CD14-positive monocyte (primary cell): ENCODE measurements around the gene DIS3L2. TPM values are rescaled to one million over a fixed set of nuclear protein-coding genes. Genes with fewer than 3 reads are reported as not detected.
"Not testable (repeated sequence)": the region's sequence is repeated elsewhere in the genome, so short reads cannot be mapped to it uniquely, and the experiment has no call there.

Experiments
- DNase-seq, 3 donors: peaks; one replicate each; pipeline ENCODE4 v3.0.0-alpha.2; 2011 to 2022
- H2AFZ ChIP-seq: 2 replicates; pipeline ENCODE4 v1.6.0; 2012; ENCODE audit warnings: mild to moderate bottlenecking, low read depth, low read length, inconsistent platforms; ENCODE audit not compliant: insufficient read depth, poor library complexity, severe bottlenecking
- H3K27ac ChIP-seq, 2 donors: 1 replicate in 1 of 2; 2 replicates in 1 of 2; pipeline ENCODE4 v1.5.1; 2012 to 2013; ENCODE audit warnings: low read length in 2 of 2, control low read depth in 1 of 2, inconsistent platforms in 1 of 2, low read depth in 1 of 2, mild to moderate bottlenecking in 1 of 2
- H3K27me3 ChIP-seq, 2 donors: one replicate each; pipeline versions ENCODE4 v1.6.0 to v1.6.1; 2011 to 2013; ENCODE audit warnings: low read length in 2 of 2; ENCODE audit not compliant: control insufficient read depth in 2 of 2, insufficient read depth in 2 of 2
- H3K36me3 ChIP-seq, 2 donors: replicated peaks in 1 of 2; 1 replicate in 1 of 2; 2 replicates in 1 of 2; pipeline versions ENCODE4 v1.5.1 to v1.6.1; 2012 to 2013; ENCODE audit warnings: low read length in 2 of 2, control low read depth in 1 of 2, inconsistent platforms in 1 of 2, mild to moderate bottlenecking in 1 of 2; ENCODE audit not compliant: insufficient read depth in 2 of 2, control insufficient read depth in 1 of 2
- H3K4me1 ChIP-seq, 2 donors: 1 replicate in 1 of 2; 2 replicates in 1 of 2; pipeline versions ENCODE4 v1.5.1 to v1.6.1; 2012 to 2013; ENCODE audit warnings: low read length in 2 of 2, control low read depth in 1 of 2, inconsistent platforms in 1 of 2, mild to moderate bottlenecking in 1 of 2, moderate library complexity in 1 of 2; ENCODE audit not compliant: insufficient read depth in 2 of 2, control insufficient read depth in 1 of 2
- H3K4me2 ChIP-seq: replicated peaks from 2 replicates; pipeline ENCODE3; 2012; ENCODE audit warnings: low read length, moderate library complexity, mild to moderate bottlenecking; ENCODE audit not compliant: poor library complexity, severe bottlenecking; ENCODE audit errors: extremely low read depth
- H3K4me3 ChIP-seq, 3 experiments: fragments of 200-600 bp in 1 of 3; sonication (generic) in 1 of 3; replicated peaks in 1 of 3; 1 replicate in 2 of 3; 2 replicates in 1 of 3; pipeline ENCODE4 v1.5.1; 2011 to 2013; ENCODE audit warnings: low read length in 3 of 3, mild to moderate bottlenecking in 3 of 3, control low read depth in 2 of 3, low read depth in 2 of 3, inconsistent platforms in 1 of 3, moderate library complexity in 1 of 3
- H3K79me2 ChIP-seq: 2 replicates; pipeline ENCODE4 v1.6.0; 2012; ENCODE audit warnings: mild to moderate bottlenecking, control low read depth, inconsistent platforms, low read length, moderate library complexity; ENCODE audit not compliant: insufficient read depth
- H3K9ac ChIP-seq: 2 replicates; pipeline ENCODE4 v1.6.0; 2017; ENCODE audit warnings: low read length, mild to moderate bottlenecking; ENCODE audit not compliant: insufficient read depth, poor library complexity, severe bottlenecking
- H3K9me3 ChIP-seq, 2 donors: replicated peaks in 1 of 2; 1 replicate in 1 of 2; 2 replicates in 1 of 2; pipeline versions ENCODE4 v1.5.1 to v1.6.1; 2012 to 2013; ENCODE audit warnings: low read length in 2 of 2, control low read depth in 1 of 2; ENCODE audit not compliant: control insufficient read depth in 1 of 2, insufficient read depth in 1 of 2
- H4K20me1 ChIP-seq: 2 replicates; pipeline ENCODE4 v1.6.0; 2012; ENCODE audit warnings: mild to moderate bottlenecking, low read length, control low read depth, moderate library complexity; ENCODE audit not compliant: insufficient read depth
- H3K27ac Mint-ChIP-seq, 7 donors: one replicate each; pipeline ENCODE4 v1.8.0; 2020; ENCODE audit warnings: mild to moderate bottlenecking in 7 of 7, mixed read lengths in 7 of 7, moderate library complexity in 6 of 7, inconsistent platforms in 2 of 7
- H3K27me3 Mint-ChIP-seq, 3 donors: one replicate each; pipeline ENCODE4 v1.8.0; 2021 to 2022; ENCODE audit warnings: low read depth in 3 of 3, mild to moderate bottlenecking in 3 of 3, mixed read lengths in 3 of 3, moderate library complexity in 3 of 3, inconsistent platforms in 1 of 3
- H3K36me3 Mint-ChIP-seq, 2 donors: one replicate each; pipeline ENCODE4 v1.8.0; 2020; ENCODE audit warnings: mixed read lengths in 2 of 2, inconsistent platforms in 1 of 2, mild to moderate bottlenecking in 1 of 2
- H3K4me1 Mint-ChIP-seq: one replicate; pipeline ENCODE4 v1.8.0; 2020; ENCODE audit warnings: mild to moderate bottlenecking, mixed read lengths
- H3K4me3 Mint-ChIP-seq, 2 donors: one replicate each; pipeline ENCODE4 v1.8.0; 2020; ENCODE audit warnings: mild to moderate bottlenecking in 2 of 2, mixed read lengths in 2 of 2, moderate library complexity in 1 of 2
- H3K9me3 Mint-ChIP-seq, 7 donors: one replicate each; pipeline ENCODE4 v1.8.0; 2020 to 2022; ENCODE audit warnings: mixed read lengths in 7 of 7, mild to moderate bottlenecking in 6 of 7, moderate library complexity in 6 of 7, inconsistent platforms in 2 of 7
- CTCF ChIP-seq: fragments of 200-600 bp; IDR thresholded peaks from one replicate; pipeline ENCODE4 v1.8.0; 2022; ENCODE audit warnings: antibody characterized with exemption, mild to moderate bottlenecking
- WGBS: methylation state at CpG from one replicate; pipeline ENCODE4 v1.1.5; 2013; ENCODE audit warnings: missing lambda C conversion rate; ENCODE audit not compliant: insufficient coverage; 5-methylcytosine and 5-hydroxymethylcytosine counted together
- intact Hi-C, 2 donors: fragments of 100-400 bp; cut with micrococcal nuclease; formaldehyde crosslinking; loops; one replicate each; pipeline versions ENCODE4 v1.15.0 to v1.15.1; 2023
- polyA plus RNA-seq, 3 donors: library from polyadenylated mRNA; depleted of rRNA in 1 of 3; unstranded in 2 of 3; stranded (reverse) in 1 of 3; fragments of 300-500 nt in 2 of 3; fragments of >200 nt in 1 of 3; fragmentation: Illumina TruSeq in 2 of 3; gene quantifications; 1 replicate in 2 of 3; 2 replicates in 1 of 3; pipeline ENCODE4 v1.2.3, GENCODE V29; 2012 to 2021

Gene DIS3L2
- polyA plus RNA-seq, 3 donors = 6.0 to 21.7 (median 6.4) TPM

- Mint-ChIP-seq H3K27me3 (peaks cover 0 to 2% (median 1%) of the 10 kb centered on the region in 3 donors), H3K4me3 (no peak overlapping the region), H3K27ac (no peak overlapping the region), H3K9me3 (no peaks in the 10 kb centered on the region), H3K4me1 (peaks cover 6% of the 10 kb centered on the region), H3K36me3 (no peaks in the 10 kb centered on the region)
- no peak for DNase-seq
- peaks cover 0 to 7% of the 10 kb centered on the region in 2 donors for H3K4me1 ChIP-seq
- no peak overlapping the region for H3K4me2 ChIP-seq
- no peak for TF ChIP-seq CTCF
- H4K20me1 ChIP-seq = no peaks in the 10 kb centered on the region
- H3K27ac ChIP-seq = no peak overlapping the region
- 95% methylated on average over 11 of the region's 17 CpGs for WGBS
- no peak overlapping the region for H2AFZ ChIP-seq
- no peaks in the 10 kb centered on the region for H3K27me3 ChIP-seq
- H3K9ac ChIP-seq = no peak overlapping the region
- no peaks in the 10 kb centered on the region for H3K79me2 ChIP-seq
- H3K4me3 ChIP-seq = no peak overlapping the region
- intact Hi-C loops = no loop called here
- no peaks in the 10 kb centered on the region for H3K9me3 ChIP-seq
- no peaks in the 10 kb centered on the region for H3K36me3 ChIP-seq
Measured at GRCh38 chr2:232330068-232330999, 368.8 kb downstream of the DIS3L2 start.

- H3K9ac ChIP-seq, H3K79me2 ChIP-seq, H3K4me3 Mint-ChIP-seq, H3K36me3 Mint-ChIP-seq, H3K27ac ChIP-seq, H4K20me1 ChIP-seq, H3K9me3 ChIP-seq, H3K4me1 Mint-ChIP-seq, H3K27me3 Mint-ChIP-seq, H3K4me1 ChIP-seq, H3K36me3 ChIP-seq, H3K4me2 ChIP-seq, DNase-seq, intact Hi-C loops, H3K27me3 ChIP-seq, H3K4me3 ChIP-seq, H2AFZ ChIP-seq, H3K9me3 Mint-ChIP-seq, H3K27ac Mint-ChIP-seq: not testable (repeated sequence)
- WGBS = 94% methylated on average over 7 of the region's 11 CpGs
Measured at GRCh38 chr2:232331061-232331460, 369.5 kb downstream of the DIS3L2 start.

- H3K36me3 Mint-ChIP-seq, H3K4me3 Mint-ChIP-seq, H3K4me3 ChIP-seq, H3K27me3 Mint-ChIP-seq, H2AFZ ChIP-seq, H3K27me3 ChIP-seq, H3K27ac Mint-ChIP-seq, H3K9me3 Mint-ChIP-seq, H3K9ac ChIP-seq, DNase-seq, H3K4me1 ChIP-seq, H3K4me2 ChIP-seq, H3K36me3 ChIP-seq, H3K79me2 ChIP-seq, intact Hi-C loops, H3K27ac ChIP-seq, H3K9me3 ChIP-seq, H3K4me1 Mint-ChIP-seq, H4K20me1 ChIP-seq: not testable (repeated sequence)
- WGBS = 85% methylated on average over 5 of the region's 11 CpGs
Measured at GRCh38 chr2:232331641-232332040, 370.1 kb downstream of the DIS3L2 start.
